HepG2 (cell line): Measurements from ENCODE around the gene GAPDH. TPM values are rescaled to one million over a fixed set of nuclear protein-coding genes. Genes with fewer than 3 reads are reported as not detected.

ENCODE experiments used
- AGO2 ChIP-seq: fragments of 200-400 bp; formaldehyde crosslinking; optimal IDR thresholded peaks from 2 replicates; pipeline ENCODE3; 2017; ENCODE audit warnings: mild to moderate bottlenecking, low read depth, low read length, moderate library complexity
- POLR2G ChIP-seq: fragments of 200-400 bp; formaldehyde crosslinking; IDR thresholded peaks from 2 replicates; pipeline ENCODE4 v1.6.1; 2018; ENCODE audit warnings: mild to moderate bottlenecking, low read depth, low read length, moderate library complexity
- ZBTB7A ChIP-seq: sonication (generic); formaldehyde crosslinking; IDR thresholded peaks from 2 replicates; pipeline ENCODE4 v1.8.0; 2022; ENCODE audit warnings: mild to moderate bottlenecking, missing genetic modification reagents
- ZNF770 ChIP-seq: sonication (generic); formaldehyde crosslinking; IDR thresholded peaks from 2 replicates; pipeline ENCODE4 v1.5.0; 2020; ENCODE audit warnings: mild to moderate bottlenecking, missing genetic modification reagents
- polyA plus RNA-seq, 8 experiments: library from polyadenylated mRNA; depleted of rRNA in 3 of 8; stranded (reverse) in 7 of 8; unstranded in 1 of 8; fragments of >200 nt; fragmentation: Illumina TruSeq in 4 of 8; extraction: Trizol in 4 of 8; gene quantifications; 2 replicates each; pipeline versions ENCODE4 v1.2.1 to v1.2.3, GENCODE V29; 2011 to 2016; ENCODE audit warnings: low read depth in 4 of 8, missing spikeins in 1 of 8, mixed read lengths in 1 of 8; ENCODE audit not compliant: insufficient read depth in 1 of 8
- total RNA-seq, 5 experiments: library from RNA; depleted of rRNA; stranded (reverse); fragments of >200 nt; fragmentation: Illumina TruSeq; extraction: Trizol; gene quantifications; 2 replicates each; pipeline ENCODE4 v1.2.3, GENCODE V29; 2016; ENCODE audit warnings: low read depth in 1 of 5
- TF ChIP-seq, protein P1 (sequence below): sonication (generic); formaldehyde crosslinking; IDR thresholded peaks from 2 replicates; pipeline ENCODE4 v1.8.0; 2022; ENCODE audit warnings: mild to moderate bottlenecking, missing genetic modification reagents; ENCODE audit not compliant: insufficient replicate concordance

Gene GAPDH
- total and polyA plus RNA-seq, 2 of the 13 experiments (the other 11 are each of a cell fraction or from before 2014, with no cell fraction given) = 3,038 to 12,722 TPM

- TF ChIP-seq ZNF770 (CRISPR knock-in tag) (no peak), AGO2 (peak; percentile 83), POLR2G (peak; percentile 20; the same call in 1 of the 2 replicates), ZBTB7A (CRISPR knock-in tag) (0 out of 2 replicates have a peak, but pooled peaks have one; percentile 22)
- TF ChIP-seq, protein P1, sequence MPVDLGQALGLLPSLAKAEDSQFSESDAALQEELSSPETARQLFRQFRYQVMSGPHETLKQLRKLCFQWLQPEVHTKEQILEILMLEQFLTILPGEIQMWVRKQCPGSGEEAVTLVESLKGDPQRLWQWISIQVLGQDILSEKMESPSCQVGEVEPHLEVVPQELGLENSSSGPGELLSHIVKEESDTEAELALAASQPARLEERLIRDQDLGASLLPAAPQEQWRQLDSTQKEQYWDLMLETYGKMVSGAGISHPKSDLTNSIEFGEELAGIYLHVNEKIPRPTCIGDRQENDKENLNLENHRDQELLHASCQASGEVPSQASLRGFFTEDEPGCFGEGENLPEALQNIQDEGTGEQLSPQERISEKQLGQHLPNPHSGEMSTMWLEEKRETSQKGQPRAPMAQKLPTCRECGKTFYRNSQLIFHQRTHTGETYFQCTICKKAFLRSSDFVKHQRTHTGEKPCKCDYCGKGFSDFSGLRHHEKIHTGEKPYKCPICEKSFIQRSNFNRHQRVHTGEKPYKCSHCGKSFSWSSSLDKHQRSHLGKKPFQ (CRISPR knock-in tag) = no peak
- TF ChIP-seq, all 625 proteins: peak for 11
Observed at GRCh38 chr12:6536894-6537579, 2.7 kb downstream of the GAPDH start (continued).
